Activated naive CD4-positive, alpha-beta T cell treated with anti-CD3 and anti-CD28 coated beads, Interleukin-2, amount 50 U/mL, for 24 hours (primary cell): ENCODE results near the gene KIT.
"Not testable (repeated sequence)": the region's sequence is repeated elsewhere in the genome, so short reads cannot be mapped to it uniquely, and the experiment has no call there.

Experiments
- H3K27ac Mint-ChIP-seq: one replicate; pipeline ENCODE4 v1.8.0; 2021; ENCODE audit warnings: mild to moderate bottlenecking, mixed read lengths
- H3K27me3 Mint-ChIP-seq: one replicate; pipeline ENCODE4 v1.8.0; 2021; ENCODE audit warnings: mixed read lengths
- H3K36me3 Mint-ChIP-seq: one replicate; pipeline ENCODE4 v1.8.0; 2021; ENCODE audit warnings: mixed read lengths
- H3K4me1 Mint-ChIP-seq: one replicate; pipeline ENCODE4 v1.8.0; 2021; ENCODE audit warnings: mixed read lengths
- H3K4me3 Mint-ChIP-seq: one replicate; pipeline ENCODE4 v1.8.0; 2021; ENCODE audit warnings: mild to moderate bottlenecking, mixed read lengths
- H3K9me3 Mint-ChIP-seq: one replicate; pipeline ENCODE4 v1.8.0; 2021; ENCODE audit warnings: mixed read lengths

KIT gene

DNA sequence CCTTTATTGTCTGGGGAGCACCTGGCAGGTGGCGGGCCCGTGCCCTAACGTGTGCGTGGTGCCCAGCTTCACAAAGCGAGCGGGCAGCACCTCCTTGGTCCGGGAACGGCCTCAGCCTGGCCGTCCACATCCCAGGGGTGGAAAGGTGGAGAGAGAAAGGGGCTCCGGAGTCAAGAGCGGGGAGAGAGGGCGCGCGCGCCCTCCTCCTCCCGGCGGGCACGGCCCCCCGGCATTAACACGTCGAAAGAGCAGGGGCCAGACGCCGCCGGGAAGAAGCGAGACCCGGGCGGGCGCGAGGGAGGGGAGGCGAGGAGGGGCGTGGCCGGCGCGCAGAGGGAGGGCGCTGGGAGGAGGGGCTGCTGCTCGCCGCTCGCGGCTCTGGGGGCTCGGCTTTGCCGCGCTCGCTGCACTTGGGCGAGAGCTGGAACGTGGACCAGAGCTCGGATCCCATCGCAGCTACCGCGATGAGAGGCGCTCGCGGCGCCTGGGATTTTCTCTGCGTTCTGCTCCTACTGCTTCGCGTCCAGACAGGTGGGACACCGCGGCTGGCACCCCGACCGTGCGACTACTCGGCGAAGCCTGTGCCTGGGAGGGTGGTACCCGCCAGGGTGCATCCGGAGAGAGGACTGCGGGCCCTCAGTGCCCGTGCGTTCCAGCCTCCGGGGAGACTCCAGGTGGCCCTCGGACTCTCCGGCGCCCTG, at the start of gene KIT:
KIT (plus strand) TSS at position 407 of the 701 bp plus-strand sequence; CDS start at position 465, 58 bp downstream.
- Mint-ChIP-seq H3K9me3 (no peaks in the 10 kb centered on the region), H3K27me3 (peaks cover 50% of the 10 kb centered on the region), H3K4me3 (peak within 1 kb of the TSS; percentile 81), H3K36me3 (no peaks in the 10 kb centered on the region), H3K27ac (no peak within 1 kb of the TSS), H3K4me1 (peaks cover 30% of the 10 kb centered on the region)

DNA sequence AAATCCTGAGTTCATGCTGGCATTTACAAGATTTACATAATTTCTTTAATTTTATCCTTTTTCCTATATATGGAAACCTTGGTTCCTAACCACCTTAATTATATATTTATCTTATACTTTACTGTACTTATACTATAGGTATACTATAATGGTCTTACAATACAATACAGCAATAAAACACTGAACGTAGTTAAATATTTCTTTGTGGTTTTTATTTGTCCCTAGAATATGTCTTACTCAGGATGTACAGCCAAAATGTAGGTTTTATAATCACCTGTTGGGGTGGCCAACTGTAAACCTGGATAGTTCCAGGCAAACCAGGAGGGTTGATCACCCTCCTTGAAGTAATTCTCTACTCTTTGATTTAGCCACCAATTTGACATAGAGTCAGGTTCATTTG, 48.4 kb upstream of the KIT start:
- Mint-ChIP-seq H3K4me3 (no peak overlapping the region), H3K4me1 (no peaks in the 10 kb centered on the region), H3K27ac (no peak overlapping the region), H3K36me3 (no peaks in the 10 kb centered on the region), H3K27me3 (peaks cover 5% of the 10 kb centered on the region), H3K9me3 (no peaks in the 10 kb centered on the region)

DNA sequence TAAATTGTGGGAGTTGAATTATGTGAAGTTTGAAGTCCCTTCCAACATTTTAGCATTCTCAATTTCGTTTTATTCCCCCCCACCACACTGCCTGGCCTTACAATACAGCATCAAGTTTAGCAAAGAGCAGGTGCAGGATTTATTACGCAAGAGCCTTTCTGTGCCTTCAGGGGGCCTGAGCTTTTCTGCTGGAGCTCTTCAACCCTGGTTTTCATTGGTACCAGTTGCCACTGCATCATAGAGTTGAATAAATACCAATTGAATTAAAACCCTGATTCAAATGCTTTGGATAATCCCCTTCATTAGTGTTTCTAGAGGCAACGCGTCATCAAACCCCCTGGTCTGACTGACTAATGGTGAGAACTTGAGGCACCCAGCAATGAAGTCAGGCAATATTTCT, 43.6 kb upstream of the KIT start:
- no peak overlapping the region for H3K27ac Mint-ChIP-seq
- H3K27me3 Mint-ChIP-seq = peaks cover 3% of the 10 kb centered on the region
- H3K36me3 Mint-ChIP-seq = no peaks in the 10 kb centered on the region
- no peaks in the 10 kb centered on the region for H3K9me3 Mint-ChIP-seq
- H3K4me1 Mint-ChIP-seq = no peaks in the 10 kb centered on the region
- H3K4me3 Mint-ChIP-seq = no peak overlapping the region

DNA sequence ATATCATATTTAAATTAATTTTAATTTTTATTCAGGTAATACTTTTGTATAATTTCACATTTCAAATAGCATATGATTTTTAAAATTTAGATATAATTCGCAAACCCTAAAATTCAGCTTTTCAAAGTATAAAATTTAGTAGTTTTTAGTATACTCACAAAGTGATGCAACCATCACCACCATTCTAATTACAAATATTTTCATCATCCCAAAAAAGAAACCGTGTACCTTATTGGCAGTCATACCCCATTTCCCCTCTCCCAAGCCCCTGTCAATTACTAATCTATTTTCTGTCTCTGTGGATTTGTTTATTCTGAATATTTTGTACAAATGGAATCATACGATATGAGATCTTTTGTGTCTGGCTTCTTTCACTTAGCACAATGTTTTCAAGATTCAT, 37.0 kb upstream of the KIT start:
- Mint-ChIP-seq H3K27me3 (peaks cover 6% of the 10 kb centered on the region), H3K4me3 (no peak overlapping the region), H3K36me3 (no peaks in the 10 kb centered on the region)

DNA sequence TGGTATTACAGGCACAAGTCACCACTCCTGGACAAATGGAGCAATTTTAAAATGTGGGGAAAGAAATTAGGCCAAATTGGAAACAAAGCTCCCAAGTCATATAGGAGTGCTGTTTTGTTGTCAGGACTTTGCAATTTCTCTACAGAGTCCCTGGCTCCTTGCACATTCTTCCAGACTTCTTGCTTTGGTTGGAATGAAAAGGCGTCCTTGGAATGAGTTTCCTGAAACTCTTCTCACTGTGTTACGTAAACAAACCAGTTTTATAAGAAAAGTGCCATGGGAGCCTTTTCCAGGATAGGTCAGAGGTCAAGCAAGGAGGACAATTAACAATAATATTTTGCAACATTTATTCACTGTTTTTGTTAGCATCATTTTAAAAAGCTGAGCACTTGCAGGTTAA, 32.4 kb upstream of the KIT start:
- H3K9me3 Mint-ChIP-seq = no peaks in the 10 kb centered on the region
- peaks cover 15% of the 10 kb centered on the region for H3K27me3 Mint-ChIP-seq
- no peak overlapping the region for H3K27ac Mint-ChIP-seq
- H3K4me1 Mint-ChIP-seq = no peaks in the 10 kb centered on the region
- no peak overlapping the region for H3K4me3 Mint-ChIP-seq
- H3K36me3 Mint-ChIP-seq = no peaks in the 10 kb centered on the region

More for the DNA sequence above, 37.0 kb upstream of the KIT start:
- H3K27ac Mint-ChIP-seq = no peak overlapping the region
- H3K4me1 Mint-ChIP-seq = no peaks in the 10 kb centered on the region
- H3K9me3 Mint-ChIP-seq = no peaks in the 10 kb centered on the region

DNA sequence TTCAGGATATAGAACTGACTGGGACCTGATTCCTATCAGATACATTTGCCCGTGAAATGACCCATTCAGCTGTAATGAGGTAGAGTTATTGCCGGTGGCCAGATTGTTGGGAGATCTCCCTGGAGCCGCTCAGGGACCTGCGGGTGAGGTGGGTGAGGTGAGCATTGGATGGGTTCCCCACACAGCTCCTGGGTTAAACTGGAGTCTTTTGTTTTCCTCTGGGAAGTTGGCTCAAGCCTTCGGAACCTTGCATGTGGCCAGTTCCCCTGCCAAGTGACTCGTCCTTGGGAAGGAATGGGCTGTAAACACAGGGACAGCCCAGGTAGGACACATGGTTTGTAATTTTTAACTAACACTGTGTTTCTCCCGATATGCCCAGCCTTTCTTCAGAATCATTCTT, 31.6 kb upstream of the KIT start:
- no peak overlapping the region for H3K4me3 Mint-ChIP-seq
- peaks cover 17% of the 10 kb centered on the region for H3K27me3 Mint-ChIP-seq
- no peaks in the 10 kb centered on the region for H3K36me3 Mint-ChIP-seq
- no peaks in the 10 kb centered on the region for H3K4me1 Mint-ChIP-seq
- no peaks in the 10 kb centered on the region for H3K9me3 Mint-ChIP-seq
- no peak overlapping the region for H3K27ac Mint-ChIP-seq

DNA sequence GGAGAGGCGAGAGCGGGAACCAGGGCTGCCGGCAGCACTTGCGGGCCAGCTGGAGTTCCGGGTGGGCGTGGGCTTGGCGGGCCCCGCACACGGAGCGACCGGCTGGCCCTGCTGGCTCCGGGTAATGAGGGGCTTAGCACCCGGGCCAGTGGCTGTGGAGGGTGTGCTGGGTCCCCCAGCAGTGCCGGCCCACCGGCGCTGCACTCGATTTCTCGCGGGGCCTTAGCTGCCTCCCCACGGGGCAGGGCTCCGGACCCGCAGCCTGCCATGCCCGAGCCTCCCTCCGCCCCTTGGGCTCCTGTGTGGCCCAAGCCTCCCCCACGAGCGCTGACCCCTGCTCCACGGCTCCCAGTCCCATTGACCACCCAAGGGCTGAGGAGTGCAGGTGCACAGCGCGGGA, 25.2 kb upstream of the KIT start:
- H3K36me3 Mint-ChIP-seq = no peaks in the 10 kb centered on the region
- H3K27ac Mint-ChIP-seq = no peak overlapping the region
- H3K9me3 Mint-ChIP-seq = no peaks in the 10 kb centered on the region
- peaks cover 12% of the 10 kb centered on the region for H3K27me3 Mint-ChIP-seq
- peaks cover 5% of the 10 kb centered on the region for H3K4me1 Mint-ChIP-seq
- no peak overlapping the region for H3K4me3 Mint-ChIP-seq

DNA sequence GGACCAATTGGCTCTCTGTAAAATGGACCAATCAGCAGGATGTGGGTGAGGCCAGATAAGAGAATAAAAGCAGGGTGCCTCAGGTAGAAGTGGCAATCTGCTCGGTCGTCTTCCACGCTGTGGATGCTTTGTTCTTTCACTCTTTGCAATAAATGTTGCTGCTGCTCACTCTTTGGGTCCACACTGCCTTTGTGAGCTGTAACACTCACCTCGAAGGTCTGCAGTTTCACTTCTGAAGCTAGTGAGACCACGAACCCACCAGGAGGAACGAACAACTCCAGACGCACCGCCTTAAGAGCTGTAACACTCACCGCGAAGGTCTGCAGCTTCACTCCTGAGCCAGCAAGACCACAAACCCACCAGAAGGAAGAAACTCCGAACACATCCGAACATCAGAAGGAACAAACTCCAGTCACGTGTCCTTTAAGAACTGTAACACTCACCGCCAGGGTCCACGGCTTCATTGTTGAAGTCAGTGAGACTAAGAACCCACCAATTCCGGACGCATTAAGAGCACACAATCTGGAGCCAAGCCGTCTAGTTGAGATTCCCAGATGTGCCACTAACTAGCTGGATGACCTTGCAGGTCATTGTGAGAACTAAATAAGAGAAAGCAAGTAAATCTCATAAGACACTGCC, 24.5 kb upstream of the KIT start:
- not testable (repeated sequence) for H3K36me3 Mint-ChIP-seq, H3K9me3 Mint-ChIP-seq, H3K4me1 Mint-ChIP-seq, H3K27ac Mint-ChIP-seq
- Mint-ChIP-seq H3K27me3 (peaks cover 12% of the 10 kb centered on the region), H3K4me3 (peak overlapping the region; percentile 63)

DNA sequence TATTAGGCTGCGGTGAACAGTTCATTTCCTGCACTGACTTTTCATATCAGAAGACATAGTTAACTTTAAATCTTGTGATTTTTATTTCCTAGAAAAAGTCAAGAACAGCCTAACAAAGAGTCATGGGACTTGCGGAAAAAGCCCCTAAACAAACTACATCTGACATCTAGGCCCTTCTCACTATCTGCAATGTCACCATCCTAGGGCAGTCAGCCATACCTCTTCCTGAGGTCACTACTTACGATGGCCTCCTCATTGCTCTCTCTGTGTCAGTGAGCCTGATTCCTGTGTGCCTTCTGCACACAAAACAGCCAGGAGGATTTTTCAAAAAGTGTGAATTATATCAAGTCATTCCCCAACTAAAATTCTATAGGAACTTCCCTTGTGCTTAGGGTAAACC, 22.4 kb upstream of the KIT start:
- H3K27me3 Mint-ChIP-seq = peaks cover 11% of the 10 kb centered on the region

DNA sequence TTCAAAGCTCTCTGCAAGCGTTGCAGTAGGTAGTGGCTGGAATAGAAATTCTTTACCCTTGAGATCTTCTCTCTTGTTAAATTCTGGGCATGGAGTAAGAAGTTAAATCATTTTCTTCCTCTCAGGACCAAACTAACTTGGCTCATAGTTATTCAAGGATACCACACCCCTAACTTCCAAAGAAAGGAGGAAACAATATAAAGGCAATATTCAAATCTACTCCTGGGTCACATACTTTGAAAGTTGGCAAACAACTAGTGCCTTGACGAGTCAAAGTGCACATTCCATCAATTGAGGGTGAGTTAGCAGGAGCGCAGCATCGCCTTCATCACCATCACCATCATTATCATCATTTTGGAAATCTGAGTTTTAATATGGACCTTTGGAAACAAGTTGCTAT, 20.4 kb upstream of the KIT start:
- Mint-ChIP-seq H3K9me3 (no peaks in the 10 kb centered on the region), H3K4me3 (no peak overlapping the region), H3K27me3 (peaks cover 6% of the 10 kb centered on the region), H3K27ac (no peak overlapping the region), H3K36me3 (no peaks in the 10 kb centered on the region), H3K4me1 (peaks cover 5% of the 10 kb centered on the region)

More for the DNA sequence above, 22.4 kb upstream of the KIT start:
- peaks cover 5% of the 10 kb centered on the region for H3K4me1 Mint-ChIP-seq
- H3K27ac Mint-ChIP-seq = no peak overlapping the region
- H3K9me3 Mint-ChIP-seq = no peaks in the 10 kb centered on the region
- H3K36me3 Mint-ChIP-seq = no peaks in the 10 kb centered on the region
- H3K4me3 Mint-ChIP-seq = no peak overlapping the region

DNA sequence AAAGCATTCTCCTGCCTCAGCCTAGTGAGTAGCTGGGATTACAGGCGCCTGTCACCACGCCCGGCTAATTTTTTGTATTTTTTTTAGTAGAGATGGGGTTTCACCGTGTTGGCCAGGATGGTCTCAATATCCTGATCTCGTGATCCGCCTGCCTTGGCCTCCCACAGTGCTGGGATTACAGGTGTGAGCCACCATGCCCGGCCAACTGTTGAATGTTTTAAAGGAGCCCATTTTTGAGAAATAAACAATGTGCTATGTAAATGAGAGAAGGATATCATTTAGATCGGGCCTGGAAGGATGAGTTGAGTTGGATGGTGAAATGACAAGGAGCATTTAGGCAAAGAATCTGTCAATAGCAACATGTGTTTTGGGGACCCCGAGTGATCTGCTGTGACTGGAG, 16.7 kb upstream of the KIT start:
- not testable (repeated sequence) for H3K4me3 Mint-ChIP-seq, H3K4me1 Mint-ChIP-seq, H3K9me3 Mint-ChIP-seq, H3K27ac Mint-ChIP-seq, H3K36me3 Mint-ChIP-seq, H3K27me3 Mint-ChIP-seq

DNA sequence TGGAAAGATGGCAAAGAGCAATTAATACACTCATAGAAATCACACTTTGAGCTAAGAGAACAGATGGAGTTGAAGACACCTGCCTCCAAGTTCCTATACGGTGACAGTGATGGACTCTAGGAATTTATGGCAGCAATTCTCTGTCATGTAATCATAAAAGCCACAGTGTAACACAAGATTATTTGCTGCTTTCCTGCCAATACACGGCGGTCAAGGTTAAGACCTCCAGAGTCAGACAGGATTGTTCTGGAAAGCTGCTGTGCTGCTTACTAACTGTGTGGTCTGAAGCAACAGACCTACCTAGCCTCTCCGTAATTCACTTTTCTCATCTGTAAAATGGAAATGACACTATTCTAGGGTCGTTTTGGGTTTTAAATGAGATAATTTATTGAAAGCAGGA, 14.6 kb upstream of the KIT start:
- no peak overlapping the region for H3K4me3 Mint-ChIP-seq
- no peaks in the 10 kb centered on the region for H3K4me1 Mint-ChIP-seq
- H3K27ac Mint-ChIP-seq = no peak overlapping the region
- H3K27me3 Mint-ChIP-seq = peaks cover 1% of the 10 kb centered on the region
- no peaks in the 10 kb centered on the region for H3K36me3 Mint-ChIP-seq
- H3K9me3 Mint-ChIP-seq = no peaks in the 10 kb centered on the region

DNA sequence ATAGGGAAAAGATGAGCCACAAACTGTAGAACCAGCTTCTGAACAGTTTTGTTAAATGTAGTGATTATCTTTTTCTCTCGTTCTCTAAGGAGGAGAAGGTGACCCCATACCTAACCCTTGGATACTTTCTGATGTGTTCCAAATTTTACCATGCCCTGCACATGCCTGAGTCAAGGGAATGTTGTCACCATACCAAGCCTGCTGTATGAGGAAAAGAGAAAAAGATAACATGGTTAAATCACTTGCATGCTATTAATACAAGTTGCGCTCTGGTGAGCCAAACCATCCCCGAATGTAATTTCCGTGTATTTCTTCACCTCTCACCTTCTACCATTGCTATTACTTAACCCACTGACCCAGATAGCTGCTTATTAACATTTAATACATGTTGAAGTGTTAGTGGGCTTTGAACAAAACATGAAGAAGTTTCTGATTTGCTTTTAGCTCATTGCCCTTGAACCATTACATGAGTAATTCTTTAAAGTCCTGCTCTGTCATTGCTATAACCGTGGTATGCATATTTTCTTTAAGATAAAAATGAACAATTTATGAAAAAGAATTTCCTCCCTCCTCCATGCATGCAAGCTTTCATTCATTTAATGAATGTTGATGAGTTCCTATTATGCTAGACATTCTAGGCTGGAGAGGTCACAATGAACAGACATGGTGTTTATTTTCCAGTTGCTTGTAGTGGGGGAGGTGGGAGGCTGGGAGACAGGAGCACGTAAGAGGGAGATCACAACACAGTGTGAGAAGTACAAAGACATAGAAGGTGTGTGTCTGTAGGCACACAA, 13.6 kb upstream of the KIT start:
- H3K4me3 Mint-ChIP-seq = no peak overlapping the region
- no peaks in the 10 kb centered on the region for H3K27me3 Mint-ChIP-seq
- no peaks in the 10 kb centered on the region for H3K4me1 Mint-ChIP-seq
- no peaks in the 10 kb centered on the region for H3K36me3 Mint-ChIP-seq
- no peaks in the 10 kb centered on the region for H3K9me3 Mint-ChIP-seq
- no peak overlapping the region for H3K27ac Mint-ChIP-seq

DNA sequence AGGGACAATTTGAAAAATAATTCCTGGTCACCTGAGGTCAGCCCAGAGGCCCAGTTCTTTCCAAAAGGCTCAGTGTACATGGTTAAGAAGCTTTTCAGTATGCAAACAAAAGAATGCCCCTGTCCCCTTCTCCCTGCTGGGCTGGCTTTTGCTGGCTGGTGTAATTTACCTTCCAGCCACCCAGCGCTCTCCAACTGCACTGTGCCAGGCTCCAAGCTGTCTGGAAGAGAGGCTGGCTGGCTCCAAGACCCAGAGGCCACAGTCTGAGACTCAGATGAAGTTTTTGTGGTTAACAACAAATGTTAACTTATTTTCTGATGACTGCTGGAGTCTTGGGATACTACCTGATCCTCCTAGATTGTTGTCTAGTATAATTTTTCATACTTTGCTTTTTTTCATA, 11.9 kb upstream of the KIT start:
- Mint-ChIP-seq H3K4me1 (no peaks in the 10 kb centered on the region), H3K4me3 (no peak overlapping the region), H3K27me3 (peaks cover 1% of the 10 kb centered on the region), H3K36me3 (no peaks in the 10 kb centered on the region), H3K9me3 (no peaks in the 10 kb centered on the region), H3K27ac (no peak overlapping the region)

DNA sequence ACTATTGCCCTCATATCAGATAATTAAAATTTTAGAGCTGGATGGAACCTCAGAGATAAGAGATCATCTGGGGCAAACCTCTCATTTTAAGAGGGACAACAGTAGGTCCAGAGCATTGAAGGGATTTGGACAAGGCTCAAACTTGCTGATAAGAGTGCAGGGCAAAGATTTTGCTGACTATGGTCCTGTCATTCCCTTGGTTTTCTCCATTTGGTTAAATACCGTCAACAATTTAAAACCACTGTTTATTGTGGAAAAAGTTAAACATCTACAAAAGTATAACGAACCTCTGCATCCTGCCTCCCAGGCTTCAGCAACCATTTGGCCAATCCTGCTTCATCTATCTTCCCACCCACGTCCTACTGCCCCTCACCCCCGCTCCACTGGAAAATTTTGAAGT, 10.7 kb upstream of the KIT start:
- no peak overlapping the region for H3K4me3 Mint-ChIP-seq
- H3K27me3 Mint-ChIP-seq = peaks cover 3% of the 10 kb centered on the region
- H3K9me3 Mint-ChIP-seq = no peaks in the 10 kb centered on the region
- H3K36me3 Mint-ChIP-seq = no peaks in the 10 kb centered on the region
- H3K27ac Mint-ChIP-seq = no peak overlapping the region
- no peaks in the 10 kb centered on the region for H3K4me1 Mint-ChIP-seq

DNA sequence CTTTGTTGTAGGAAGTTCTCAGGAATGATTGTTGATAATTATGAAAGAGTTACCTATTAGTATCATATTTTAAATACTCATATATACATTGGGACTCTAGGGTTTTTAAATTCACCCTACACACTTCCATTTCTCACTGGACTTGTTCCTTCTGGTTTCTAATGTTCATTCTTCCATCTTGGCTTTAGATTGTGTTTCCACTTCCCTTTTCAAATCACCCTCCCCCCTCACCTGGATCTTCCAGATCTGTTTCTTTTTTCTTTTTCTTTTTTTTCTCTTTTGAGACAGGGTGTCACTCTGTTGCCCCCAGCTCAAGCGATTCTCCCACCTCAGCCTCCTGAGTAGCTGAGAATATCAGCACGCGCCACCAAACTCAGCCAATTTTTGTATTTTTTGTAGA, 6.7 kb upstream of the KIT start:
- no peak overlapping the region for H3K27ac Mint-ChIP-seq
- no peaks in the 10 kb centered on the region for H3K9me3 Mint-ChIP-seq
- peaks cover 16% of the 10 kb centered on the region for H3K27me3 Mint-ChIP-seq
- no peak overlapping the region for H3K4me3 Mint-ChIP-seq
- no peaks in the 10 kb centered on the region for H3K36me3 Mint-ChIP-seq
- no peaks in the 10 kb centered on the region for H3K4me1 Mint-ChIP-seq
